Stimulated activated CD4-positive, alpha-beta T cell treated with anti-CD3 and anti-CD28 coated beads, Interleukin-2, amount 100 ng/mL, for 4 hours (primary cell): ENCODE measurements around the gene NEO1.

Source experiments
- DNase-seq: peaks from one replicate; pipeline ENCODE4 v3.0.0-alpha.2; 2020; ENCODE audit warnings: low read depth

Gene NEO1

DNA sequence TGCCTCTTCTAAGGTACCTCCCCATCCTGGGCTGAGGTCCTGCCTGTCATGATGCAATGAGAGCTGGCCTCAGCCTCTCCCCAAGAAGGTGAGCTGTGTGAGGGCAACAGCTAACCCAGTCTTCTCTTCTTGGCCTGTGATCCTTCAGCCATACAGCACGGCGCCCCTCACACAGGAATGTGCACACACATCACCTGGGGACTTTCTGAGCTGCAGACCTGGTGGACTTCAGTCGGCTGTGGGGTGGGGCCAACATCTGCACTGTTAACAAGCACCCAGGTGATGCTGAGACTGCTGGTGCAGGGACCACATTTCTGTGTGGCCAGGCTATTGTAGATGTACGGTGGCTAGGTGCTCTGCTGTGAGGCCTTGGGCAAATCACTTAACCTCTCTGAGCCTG is 302.0 kb downstream of the NEO1 start:
- DNase-seq, result no peak
